ENCODE measurements around the gene METTL26.

GRCh38 chr16:683396-684070 lies 47.4 kb upstream of the METTL26 start:
- TF ChIP-seq YY1 (IDR thresholded peaks at IDR 0.05; ENCODE audit: low read depth, low read length) (no peak), POU5F1 (IDR thresholded peaks at IDR 0.05; ENCODE audit: low read depth, low read length) (no peak), CREB1 (IDR thresholded peaks at IDR 0.05) (no peak), MAFK (IDR thresholded peaks at IDR 0.05; ENCODE audit: low read depth, low read length) (no peak)

Measured in H1 (cell line).